NOMO-1 (cell line): ENCODE measurements around the gene SMARCA4.
"Not testable (repeated sequence)": the region's sequence is repeated elsewhere in the genome, so short reads cannot be mapped to it uniquely, and the experiment has no call there.

Source experiments
- DNase-seq, 2 experiments: peaks; one replicate each; lab custom pipeline; 2025; ENCODE audit not compliant: unreplicated experiment in 2 of 2; lab: John Stamatoyannopoulos, UW

Gene SMARCA4

DNA sequence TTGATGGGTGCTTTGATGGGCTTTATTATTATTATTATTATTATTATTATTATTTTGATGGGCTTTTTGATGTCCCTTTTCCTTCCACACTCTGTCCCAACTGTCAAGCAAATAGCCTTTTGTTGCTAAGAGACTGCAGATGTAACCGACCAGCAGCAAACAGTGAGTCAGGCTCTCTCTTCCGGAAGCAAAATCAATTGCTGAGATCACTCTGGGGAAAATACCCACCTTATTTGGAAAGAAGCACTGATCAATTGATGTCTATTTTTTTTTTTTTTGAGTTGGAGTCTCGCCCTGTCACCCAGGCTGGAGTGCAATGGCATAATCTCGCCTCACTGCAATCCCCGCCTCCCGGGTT is 131.3 kb downstream of the SMARCA4 start:
- DNase-seq: peak in 1 of 2 experiments; percentile 70

DNA sequence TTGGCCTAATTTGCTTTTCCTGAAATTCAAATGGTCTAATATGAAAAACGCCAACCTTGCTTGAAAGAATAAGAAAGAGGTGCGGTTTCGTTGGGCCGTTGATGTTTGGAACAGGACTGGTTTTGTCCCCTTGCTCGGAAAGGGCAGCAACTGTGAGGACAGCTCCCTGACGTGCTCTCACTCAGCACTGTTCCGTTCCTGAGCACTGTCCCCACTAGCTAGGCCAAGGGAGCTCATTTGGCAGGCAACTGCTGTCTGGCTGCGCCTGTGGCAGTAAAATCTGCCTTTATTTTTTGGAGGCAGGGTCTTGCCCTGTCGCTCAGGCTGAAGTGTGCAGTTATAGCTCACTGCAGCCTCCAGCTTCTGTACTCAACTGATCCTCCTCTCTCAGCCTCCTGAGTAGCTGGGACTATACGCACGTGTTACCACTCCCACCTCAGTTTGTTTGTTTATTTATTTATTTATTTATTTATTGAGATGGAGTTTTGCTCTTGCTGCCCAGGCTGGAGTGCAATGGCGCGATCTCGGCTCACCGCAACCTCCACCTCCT is 132.9 kb downstream of the SMARCA4 start:
- DNase-seq: peak in 1 of 2 experiments; percentile 20

DNA sequence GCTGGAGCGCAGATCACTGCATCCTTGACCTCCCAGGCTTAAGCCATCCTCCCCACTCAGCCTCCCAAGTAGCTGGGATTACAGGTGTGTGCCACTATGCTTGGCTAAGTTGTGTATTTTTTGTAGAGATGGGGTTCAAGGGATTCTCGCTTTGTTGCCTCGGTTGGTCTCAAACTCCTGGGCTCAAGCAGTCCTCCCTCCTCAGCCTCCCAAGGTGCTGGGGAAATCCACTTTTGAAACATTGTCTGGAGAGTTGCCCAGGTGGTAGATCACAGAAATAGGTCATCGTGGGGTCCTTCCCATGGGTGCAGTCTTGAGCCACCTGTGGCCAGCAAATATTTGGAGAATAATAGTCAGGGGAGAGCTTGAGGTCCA is 133.7 kb downstream of the SMARCA4 start:
- DNase-seq: no peak

DNA sequence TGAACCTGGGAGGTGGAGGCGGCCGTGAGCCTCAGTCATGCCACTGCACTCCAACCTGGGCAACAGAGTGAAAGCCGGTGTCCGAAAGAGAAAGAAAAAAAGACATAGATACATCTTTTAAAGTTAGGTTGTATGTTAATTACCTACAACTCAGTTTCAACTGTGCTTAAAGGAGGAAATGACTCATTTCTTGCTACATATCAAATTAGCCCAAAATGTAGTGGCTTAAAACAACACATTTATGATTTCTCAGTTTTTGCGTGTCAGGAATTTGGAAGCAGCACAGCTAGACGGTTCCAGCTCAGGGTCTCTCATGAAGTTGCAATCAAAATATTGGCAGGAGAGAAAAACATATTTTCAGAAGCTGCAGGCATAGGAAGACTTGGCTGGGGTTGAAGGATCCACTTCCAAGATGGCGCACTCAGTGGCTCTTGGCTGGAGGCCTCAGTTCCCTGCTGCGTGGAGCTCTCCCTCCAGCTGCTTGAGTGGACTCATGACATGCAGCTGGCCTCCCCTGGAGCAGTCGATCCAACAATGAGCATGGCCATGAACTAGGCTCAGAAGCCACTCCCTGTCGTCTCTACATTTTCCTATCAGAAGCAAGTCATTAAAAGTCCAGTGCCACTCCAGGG is 135.5 kb downstream of the SMARCA4 start:
- DNase-seq: peak; percentile 50 to 88

DNA sequence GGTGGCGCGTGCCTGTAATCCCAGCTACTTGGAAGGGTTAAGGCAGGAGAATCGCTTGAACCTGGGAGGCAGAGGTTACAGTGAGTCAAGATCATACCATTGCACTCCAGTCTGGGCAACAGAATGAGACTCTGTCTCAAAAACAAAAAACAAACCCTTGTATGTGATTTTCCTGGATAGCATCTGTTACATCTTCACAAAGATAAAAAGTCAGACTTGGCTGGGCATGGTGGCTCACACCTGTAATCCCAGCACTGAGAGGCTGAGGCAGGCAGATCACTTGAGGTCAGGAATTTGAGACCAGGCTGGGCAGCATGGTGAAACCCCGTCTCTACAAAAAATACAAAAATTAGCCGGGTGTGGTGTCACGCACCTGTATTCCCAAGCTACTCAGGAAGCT is 136.5 kb downstream of the SMARCA4 start:
- not testable (repeated sequence) for DNase-seq

DNA sequence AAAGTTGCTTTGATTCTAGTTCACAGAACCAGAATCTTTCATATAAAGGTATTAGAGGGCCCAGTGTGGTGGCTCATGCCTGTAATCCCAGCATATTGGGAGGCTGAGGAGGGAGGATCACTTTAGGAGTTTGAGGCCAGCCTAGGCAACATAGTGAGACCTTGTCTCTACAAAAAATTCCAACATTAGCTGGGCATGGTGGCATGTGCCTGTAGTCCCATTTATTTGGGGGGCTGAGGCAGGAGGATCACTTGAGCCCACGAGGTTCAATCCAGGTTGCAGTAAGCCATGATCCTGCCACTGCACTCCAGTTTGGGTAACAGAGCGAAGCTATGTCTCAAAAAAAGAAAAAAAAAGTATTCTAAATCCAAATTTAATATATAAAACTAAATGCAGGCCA is 137.5 kb downstream of the SMARCA4 start:
- no peak for DNase-seq

DNA sequence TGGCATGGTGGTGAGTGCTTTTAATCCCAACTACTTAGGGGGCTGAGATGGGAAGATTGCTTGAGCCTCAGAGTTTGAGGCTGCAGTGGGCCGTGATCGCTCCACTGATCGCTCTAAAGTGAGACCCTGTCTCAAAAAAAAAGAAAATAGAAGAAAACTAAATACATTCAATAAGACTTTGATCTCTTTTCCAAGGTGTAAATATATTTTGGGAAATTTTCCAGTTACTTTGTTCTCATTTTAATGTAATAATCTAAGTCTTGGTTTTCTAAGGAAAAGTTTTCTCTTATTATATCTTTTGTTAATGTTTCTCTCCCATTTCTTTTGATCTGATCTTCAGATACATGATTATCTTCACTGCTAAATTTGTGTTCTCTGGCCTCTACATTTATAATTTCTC is 138.0 kb downstream of the SMARCA4 start:
- DNase-seq: no peak

DNA sequence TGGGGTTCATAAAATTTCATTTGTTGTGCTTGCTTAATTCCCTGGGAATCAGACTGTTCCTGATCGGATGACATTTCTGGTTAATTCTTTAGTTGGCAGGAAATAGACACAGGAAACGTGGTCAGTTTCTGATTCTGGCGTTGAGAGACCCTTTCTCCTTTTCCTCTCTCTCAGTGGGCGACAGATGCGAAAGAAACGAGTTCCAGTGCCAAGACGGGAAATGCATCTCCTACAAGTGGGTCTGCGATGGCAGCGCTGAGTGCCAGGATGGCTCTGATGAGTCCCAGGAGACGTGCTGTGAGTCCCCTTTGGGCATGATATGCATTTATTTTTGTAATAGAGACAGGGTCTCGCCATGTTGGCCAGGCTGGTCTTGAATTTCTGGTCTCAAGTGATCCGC is 139.2 kb downstream of the SMARCA4 start:
- no peak for DNase-seq

DNA sequence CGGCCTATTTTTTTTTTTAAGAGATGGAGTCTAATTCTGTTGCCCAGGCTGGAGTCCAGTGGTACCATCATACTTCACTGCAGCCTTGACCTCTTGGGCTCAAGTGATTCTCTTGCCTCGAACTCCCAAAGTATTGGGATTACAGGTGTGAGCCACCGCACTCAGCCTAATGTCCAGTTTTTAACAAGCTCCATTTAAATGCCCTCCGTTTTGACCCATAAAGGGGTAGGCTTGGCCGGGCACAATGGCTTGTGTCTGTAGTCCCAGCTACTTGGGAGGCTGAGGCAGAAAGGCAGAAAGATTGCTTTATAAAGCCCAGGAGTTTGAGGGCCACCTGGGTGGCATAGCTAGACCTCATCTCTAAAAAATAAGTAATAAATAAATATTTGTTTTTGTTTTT is 140.2 kb downstream of the SMARCA4 start:
- no peak for DNase-seq

DNA sequence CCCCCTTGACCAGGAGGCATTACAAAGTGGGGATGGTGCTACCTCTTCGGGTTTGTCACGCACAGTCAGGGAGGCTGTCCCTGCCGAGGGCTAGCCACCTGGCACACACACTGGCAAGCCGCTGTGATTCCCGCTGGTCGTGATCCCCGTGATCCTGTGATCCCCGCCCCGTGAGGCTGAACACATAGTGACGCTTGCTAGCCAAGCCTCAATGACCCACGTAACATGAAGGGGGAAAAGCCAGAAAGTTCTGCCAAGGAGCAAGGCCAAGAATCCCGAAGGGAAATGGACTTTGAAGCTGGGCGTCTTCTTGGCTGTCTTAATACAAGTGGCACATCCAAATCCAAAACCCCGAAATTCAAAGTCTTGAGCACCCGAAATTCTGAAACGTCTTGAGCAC is 142.1 kb downstream of the SMARCA4 start:
- DNase-seq: no peak

DNA sequence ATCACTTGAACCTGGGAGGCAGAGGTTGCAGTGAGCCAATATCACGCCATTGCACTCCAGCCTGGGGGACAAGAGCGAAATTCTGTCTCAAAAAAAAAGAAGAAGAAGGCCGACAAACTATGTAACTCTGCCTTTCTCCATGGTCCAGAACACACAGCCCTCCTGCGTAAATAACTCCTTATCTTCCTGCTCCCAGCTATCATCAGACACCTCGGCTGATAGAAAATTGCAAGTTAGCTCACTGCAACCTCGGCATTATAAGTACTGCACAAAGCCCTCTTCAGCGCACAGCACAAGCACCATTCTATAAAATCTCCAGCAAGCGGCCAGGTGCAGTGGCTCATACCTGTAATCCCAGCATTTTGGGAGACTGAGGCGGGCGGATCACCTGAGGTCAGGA is 142.8 kb downstream of the SMARCA4 start:
- DNase-seq: not testable (repeated sequence)

DNA sequence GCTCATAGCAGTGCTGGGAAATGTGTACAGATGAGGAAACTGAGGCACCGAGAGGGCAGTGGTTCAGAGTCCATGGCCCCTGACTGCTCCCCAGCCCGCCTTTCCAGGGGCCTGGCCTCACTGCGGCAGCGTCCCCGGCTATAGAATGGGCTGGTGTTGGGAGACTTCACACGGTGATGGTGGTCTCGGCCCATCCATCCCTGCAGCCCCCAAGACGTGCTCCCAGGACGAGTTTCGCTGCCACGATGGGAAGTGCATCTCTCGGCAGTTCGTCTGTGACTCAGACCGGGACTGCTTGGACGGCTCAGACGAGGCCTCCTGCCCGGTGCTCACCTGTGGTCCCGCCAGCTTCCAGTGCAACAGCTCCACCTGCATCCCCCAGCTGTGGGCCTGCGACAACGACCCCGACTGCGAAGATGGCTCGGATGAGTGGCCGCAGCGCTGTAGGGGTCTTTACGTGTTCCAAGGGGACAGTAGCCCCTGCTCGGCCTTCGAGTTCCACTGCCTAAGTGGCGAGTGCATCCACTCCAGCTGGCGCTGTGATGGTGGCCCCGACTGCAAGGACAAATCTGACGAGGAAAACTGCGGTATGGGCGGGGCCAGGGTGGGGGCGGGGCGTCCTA is 144.3 kb downstream of the SMARCA4 start:
- DNase-seq: no peak

DNA sequence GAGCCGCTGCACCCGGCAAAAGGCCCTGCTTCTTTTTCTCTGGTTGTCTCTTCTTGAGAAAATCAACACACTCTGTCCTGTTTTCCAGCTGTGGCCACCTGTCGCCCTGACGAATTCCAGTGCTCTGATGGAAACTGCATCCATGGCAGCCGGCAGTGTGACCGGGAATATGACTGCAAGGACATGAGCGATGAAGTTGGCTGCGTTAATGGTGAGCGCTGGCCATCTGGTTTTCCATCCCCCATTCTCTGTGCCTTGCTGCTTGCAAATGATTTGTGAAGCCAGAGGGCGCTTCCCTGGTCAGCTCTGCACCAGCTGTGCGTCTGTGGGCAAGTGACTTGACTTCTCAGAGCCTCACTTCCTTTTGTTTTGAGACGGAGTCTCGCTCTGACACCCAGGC is 145.6 kb downstream of the SMARCA4 start:
- DNase-seq: no peak

DNA sequence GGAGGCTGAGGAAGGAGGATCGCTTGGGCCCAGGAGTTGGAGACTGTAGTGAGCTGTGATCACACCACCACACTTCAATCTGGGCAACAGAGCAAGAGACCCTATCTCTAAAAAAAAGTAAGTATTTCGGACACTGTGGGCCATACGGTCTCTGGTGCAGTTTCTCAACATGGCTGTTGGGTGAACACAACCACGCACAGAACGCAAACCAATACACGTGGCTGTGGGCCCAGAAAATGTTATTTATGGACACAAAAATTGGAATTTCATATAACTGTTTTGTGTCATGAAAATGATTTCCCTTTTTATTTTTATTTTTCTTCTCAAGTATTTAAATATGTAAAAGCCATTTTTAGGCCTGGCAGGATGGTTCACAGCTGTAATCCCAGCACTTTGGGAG is 147.9 kb downstream of the SMARCA4 start:
- DNase-seq: no peak

DNA sequence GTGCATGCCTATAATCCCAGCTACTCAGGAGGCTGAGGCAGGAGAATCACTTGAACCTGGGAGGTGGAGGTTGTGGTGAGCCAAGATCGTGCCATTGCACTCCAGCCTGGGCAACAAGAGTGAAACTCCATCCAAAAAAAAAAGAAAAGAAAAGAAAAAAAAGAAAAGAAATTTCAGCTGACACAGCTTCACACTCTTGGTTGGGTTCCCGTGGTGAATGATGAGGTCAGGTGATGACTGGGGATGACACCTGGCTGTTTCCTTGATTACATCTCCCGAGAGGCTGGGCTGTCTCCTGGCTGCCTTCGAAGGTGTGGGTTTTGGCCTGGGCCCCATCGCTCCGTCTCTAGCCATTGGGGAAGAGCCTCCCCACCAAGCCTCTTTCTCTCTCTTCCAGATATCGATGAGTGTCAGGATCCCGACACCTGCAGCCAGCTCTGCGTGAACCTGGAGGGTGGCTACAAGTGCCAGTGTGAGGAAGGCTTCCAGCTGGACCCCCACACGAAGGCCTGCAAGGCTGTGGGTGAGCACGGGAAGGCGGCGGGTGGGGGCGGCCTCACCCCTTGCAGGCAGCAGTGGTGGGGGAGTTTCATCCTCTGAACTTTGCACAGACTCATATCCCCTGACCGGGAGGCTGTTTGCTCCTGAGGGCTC is 150.4 kb downstream of the SMARCA4 start:
- DNase-seq: no peak

DNA sequence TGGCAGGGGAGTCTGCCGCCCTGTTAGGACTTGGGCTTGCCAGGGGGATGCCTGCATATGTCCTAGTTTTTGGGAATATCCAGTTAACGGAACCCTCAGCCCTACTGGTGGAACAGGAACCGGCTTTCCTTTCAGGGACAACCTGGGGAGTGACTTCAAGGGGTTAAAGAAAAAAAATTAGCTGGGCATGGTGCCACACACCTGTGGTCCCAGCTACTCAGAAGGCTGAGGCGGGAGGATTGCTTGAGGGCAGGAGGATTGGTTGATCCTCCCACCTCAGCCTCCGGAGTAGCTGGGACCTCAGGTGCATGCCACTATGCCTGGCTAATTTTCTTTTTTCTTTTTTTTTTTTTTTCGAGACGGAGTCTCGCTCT is 150.9 kb downstream of the SMARCA4 start:
- DNase-seq: no peak
